ENCODE data around the gene IP6K1.
"Not testable (repeated sequence)": the region's sequence is repeated elsewhere in the genome, so short reads cannot be mapped to it uniquely, and the experiment has no call there.

IP6K1 gene

GRCh38 chr3:49793486-49794085 is 7.2 kb upstream of the IP6K1 start:
- DNase-seq: no peak

DNA sequence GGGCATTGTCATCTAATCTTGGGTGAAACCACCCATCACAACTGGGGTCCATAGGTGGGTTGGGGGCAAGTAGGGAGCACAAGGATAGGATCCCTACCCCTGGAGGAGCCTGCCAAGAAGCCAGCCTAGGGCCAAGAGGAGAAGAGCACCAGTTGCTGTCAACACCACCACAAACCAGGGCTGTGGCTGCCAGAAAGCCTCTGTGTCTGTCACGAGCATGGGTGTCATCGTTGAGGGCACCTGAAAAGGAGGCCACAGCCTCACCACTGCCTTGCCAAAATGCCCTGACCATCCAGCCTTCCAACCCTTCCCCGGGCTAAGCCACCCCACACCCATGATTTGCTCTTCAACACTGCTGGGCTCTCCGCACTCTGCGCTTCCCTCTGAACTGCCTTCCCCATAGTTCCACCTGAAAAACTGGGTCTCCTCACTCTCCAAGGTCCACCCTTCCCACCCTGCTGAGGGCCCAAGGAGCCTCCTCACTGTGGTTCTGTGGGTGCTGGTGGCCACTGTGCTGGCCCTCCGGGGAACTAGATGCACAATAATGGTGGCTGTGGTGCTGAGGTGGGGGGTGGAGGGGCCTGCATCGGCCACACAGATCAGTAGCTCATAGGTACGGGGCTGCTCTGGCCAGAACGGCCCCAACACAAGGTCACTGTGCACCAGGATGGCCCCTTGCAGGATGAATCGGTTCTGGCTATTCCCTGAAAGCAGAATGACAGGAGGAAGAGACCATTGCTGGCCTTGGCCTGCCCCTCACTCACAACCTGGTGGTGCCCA is 6.2 kb upstream of the IP6K1 start:
- no peak for DNase-seq

GRCh38 chr3:49791571-49791970 is 5.2 kb upstream of the IP6K1 start:
- DNase-seq: no peak

DNA sequence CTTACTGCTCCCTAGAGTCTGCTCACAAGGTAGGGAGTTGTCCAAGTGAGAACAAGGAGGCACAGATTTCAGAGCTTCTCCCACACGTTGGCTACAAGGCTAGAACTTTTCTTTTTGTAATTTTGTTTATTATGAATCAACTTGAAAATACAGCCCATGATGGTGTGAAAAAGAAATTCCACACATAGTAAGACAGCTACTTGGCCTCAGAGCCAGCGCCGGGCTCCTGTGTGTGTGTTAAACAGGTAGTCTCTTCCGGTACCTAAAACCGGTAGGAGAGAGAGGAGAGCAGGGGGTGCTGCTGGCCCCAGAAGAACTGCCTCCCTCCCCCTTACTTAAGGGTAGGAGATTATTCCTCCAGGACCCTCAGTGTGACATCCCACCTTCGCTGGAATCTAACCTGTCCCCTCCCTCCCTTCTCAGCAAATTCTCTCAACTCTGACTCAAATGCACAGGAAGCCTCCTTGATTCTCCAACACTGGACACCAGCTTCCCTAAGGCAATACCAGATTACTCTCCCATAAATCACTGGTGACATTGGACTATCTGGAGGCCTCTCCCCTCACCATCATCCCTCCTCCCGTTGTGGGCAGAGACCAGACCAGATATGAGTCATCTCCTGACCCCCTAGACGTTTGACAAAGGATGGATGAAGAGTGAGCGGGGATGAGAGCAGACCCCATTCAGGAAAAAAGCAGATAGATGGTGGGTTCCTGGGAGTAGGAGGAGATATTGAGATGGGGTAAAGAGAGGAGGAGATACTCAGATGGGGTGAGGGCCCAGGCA is 4.5 kb upstream of the IP6K1 start:
- DNase-seq: no peak

- no peak for DNase-seq
These were observed 1.7 kb upstream of the IP6K1 start for GRCh38 chr3:49788056-49788455.

- DNase-seq: no peak
These were observed 1.2 kb upstream of the IP6K1 start for GRCh38 chr3:49787536-49787935.

DNA sequence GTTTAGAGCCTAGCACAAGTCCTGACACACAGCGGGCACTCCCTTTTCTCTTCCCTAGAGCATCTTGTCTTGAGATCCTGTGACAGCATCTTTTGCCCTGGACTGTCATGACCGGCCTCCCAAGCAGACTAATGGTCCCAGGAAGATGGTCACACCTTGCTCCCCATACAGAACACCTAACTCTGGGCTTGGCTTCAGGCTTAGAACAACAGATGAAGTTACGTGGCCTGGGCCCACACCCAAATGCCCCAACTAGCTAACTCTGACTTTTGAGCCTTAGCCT is 781 bp upstream of the IP6K1 start:
- DNase-seq: no peak

DNA sequence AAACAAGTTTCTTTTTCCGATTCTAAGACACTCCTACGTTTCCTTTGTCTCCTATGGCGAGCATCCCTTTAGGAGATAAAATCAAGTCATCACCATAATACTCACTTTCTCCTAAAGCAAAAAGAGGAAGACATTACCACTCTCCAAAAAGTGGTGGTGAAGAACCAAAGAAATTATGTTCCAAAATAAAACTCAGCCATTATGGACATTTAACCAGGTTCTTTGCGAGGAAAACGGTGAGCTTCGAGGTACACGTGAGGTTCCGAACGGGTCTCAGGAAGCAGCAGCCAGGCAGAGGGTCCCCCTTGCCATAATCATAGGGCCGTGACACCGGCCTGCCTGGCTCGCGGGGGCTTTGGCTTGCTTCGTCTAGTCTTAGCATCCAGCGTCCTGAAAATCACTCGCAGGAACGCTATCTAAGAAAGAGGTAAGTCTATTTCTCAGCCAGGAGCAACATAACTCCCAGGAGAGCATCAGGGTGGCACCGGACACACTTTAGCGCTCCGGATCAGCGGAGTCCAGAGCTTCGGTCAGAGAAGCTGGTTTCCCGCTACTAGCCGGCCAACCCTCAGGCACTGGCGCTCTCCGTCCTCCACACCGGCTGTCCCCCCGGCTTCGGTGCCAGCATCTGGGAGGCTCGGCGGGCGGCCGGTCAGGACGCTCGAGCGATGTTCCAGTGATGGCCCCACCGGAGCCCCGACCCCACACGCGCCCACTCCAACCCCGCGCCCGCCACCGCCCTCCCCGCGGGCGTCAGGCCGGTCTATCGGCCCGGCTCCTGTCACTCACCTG is 581 bp downstream of the IP6K1 start:
- DNase-seq: no peak

- not testable (repeated sequence) for DNase-seq
These were observed 4.1 kb downstream of the IP6K1 start for GRCh38 chr3:49782277-49782676.

GRCh38 chr3:49781415-49782199 is 4.7 kb downstream of the IP6K1 start:
- DNase-seq: no peak

DNA sequence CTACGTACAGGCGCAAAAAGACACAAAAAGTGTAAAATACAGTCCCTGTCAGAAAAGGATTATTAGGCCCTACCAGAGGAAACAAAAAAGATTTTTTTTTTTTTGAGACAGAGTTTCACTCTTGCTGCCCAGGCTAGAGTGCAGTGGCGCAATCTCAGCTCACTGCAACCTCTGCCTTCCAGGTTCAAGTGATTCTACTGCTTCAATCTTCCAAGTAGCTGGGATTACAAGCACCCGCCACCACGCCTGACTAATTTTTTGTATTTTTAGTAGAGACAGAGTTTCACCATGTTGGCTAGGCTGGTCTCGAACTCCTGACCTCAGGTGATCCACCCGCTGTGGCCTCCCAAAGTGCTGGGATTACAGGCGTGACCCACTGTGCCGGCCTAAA is 5.4 kb downstream of the IP6K1 start:
- not testable (repeated sequence) for DNase-seq

DNA sequence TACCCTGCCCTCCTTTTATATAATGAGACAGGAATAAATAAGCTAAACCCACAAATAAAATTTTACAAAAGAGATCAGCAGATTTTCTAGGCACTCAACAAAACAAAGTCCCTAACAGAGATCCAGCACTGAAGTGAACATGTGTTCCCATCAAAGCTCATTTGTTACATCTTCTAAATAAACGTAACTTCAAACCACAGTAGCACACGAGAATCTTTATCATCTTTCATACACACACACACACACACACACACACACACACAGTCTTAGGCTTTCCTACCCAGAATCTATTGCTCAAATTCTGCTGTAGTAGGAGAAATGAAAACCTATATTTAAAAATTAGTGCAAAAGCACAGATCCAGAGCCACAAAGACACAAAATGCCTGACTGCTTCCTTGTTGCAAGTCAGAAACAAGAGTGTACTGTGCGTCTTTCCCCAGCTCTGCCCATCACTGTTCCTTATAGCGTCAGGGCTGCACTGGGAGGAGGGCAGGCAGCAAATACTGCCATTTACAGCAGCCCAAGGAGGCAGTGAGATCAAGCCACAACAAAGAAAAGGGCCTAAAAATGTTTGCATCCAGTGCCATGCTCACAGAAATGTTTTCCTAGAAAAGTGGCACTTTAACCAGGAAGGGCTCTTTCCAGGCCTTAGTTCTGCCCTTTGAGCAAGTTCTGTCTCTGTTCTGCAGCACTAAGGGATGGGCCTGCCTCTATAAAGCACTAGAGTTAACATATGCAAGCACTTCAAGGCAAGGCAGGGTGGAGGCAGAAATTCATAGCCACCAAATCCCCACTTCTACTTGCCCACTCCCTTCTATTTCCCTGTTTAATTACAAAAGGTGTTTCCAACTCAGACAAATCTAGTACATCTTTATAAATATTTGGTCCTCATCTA is 6.0 kb downstream of the IP6K1 start:
- DNase-seq: no peak

DNA sequence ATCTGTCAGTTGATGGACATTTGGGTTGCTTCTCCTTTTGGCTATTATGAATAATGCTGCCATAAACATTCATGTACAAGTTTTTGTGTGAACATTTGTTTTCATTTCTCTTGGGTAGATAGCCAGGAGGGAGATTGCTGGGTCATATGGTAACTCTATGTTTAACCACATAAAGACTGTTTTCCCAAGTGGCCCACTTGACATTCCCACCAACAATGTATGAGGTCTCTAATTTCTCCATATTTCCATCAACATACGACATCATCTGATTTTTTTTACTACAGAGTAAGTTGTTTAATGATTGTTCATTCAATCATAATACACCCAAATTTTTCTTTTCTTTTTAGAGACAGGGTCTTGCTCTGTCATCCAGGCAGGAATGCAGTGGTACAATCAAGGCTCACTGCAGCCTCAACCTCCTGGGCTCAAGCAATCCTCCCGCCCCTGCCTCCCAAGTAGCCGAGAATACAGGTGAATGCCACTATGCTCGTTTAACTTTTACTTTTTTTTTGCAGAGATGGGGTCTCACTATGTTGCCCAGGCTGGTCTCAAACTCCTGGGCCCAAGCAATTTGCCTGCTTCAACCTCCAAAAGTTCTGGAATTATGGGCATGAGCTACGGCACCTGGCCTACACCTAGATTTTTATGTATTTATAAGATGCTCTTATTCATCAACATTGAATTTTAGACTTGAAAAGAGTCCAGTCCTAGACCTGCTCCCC is 6.8 kb downstream of the IP6K1 start:
- DNase-seq: no peak

- DNase-seq: not testable (repeated sequence)
These were observed 10.2 kb downstream of the IP6K1 start for GRCh38 chr3:49776101-49776500.

- no peak for DNase-seq
These were observed 10.8 kb downstream of the IP6K1 start for GRCh38 chr3:49775538-49775937.

GRCh38 chr3:49772703-49773102 is 13.6 kb downstream of the IP6K1 start:
- no peak for DNase-seq

DNA sequence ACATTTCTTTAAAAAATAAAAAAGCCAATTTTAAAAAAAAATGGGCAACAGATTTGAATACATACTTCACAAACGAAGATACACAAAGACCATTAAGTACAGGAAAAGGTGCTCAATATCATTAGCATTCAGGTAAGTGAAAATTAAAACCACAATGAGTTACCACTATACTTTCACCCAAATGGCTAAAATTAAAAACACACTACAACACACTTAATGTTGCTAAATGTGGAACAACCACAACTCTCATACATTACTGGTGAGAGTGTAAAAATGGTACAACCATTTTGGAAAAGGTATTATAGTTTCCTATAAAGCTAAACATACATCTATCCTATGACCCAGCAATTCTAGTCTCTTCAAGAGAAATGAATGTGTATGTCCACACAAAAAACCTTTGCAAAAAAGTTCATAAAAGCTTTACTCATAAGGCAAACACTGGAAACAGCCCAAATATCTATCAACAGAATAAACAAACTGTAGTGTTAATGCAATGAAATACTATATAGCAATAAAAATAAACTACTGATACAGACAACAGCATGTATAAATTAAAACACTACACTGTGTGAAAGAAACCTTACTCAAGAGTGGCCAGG is 14.9 kb downstream of the IP6K1 start:
- DNase-seq: no peak

- DNase-seq: no peak
These were observed 16.4 kb downstream of the IP6K1 start for GRCh38 chr3:49769926-49770325.

DNA sequence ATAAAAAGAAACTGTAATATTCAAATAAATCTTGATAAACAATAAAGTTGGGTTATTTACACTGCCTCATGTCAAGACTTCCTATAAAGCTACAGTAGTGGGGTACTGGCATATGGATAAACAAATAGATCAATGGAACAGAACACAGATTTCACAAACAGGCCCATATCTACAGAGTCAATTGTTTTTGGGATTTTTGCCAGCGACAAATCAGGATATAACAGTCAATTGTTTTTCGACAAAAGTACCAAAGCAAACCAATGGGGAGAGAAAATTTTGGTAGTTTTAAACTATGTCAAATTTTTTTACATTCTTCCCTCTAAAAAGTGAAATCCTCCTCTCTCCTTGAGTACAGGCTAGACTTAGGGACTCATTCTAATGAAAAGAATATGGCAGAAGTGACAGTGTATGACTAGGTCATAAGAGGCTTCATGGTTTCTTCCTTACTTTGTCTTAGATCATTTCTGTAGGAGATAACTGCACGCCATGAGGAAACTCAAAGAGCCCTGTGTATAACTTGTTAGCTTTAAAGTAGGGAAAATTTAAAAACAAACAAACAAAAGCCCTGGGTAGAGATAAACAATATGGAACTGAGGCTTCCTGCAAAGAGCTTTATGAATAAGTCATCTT is 16.9 kb downstream of the IP6K1 start:
- no peak for DNase-seq

DNA sequence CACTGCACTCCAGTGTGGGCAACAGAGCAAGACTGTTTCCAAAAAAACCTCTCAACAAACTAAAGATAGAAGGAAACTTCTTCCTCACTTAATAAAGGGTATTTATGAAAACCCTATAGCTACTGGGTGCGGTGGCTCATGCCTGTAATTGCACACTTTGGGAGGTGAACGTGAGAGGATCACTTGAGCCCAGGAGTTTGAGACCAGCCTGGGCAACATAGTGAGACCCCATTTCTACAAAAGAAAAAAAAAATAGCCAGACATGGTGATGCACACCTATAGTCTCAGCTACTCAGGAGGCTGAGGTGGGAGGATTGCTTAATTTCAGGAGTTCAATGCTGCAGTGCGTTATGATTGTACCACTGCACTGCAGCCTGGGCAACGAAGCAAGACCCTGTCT is 22.4 kb downstream of the IP6K1 start:
- DNase-seq: no peak

Data from NCI-H524 treated with DMSO at 0.1 percent for 48 hours (cell line).